Measurements from ENCODE around the gene MASP2.

DNA sequence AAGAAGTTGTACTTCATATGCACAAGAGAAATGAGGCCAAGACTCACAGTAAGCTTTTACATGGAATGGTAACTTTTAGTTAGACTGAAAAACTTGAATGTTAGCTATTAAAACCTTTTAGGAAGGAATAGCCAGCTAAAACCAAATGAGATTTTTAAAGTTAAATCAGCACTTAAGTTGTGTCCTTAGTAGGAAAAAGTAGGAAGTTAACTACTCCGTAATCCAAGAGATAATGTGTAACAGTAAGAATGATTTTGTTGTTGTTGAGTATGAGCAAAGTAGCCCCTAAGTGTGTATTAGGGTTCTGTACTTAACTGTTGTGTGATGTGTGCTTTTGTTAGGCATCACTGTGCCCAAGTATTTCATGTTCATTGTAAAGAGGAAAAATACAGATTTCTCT is 21.4 kb downstream of the MASP2 start:
- no peak for TF ChIP-seq CTCF (IDR thresholded peaks at IDR 0.05; ENCODE audit: insufficient read depth, low read depth, low read length)
- TF ChIP-seq EZH2 (IDR thresholded peaks at IDR 0.05; ENCODE audit: insufficient read depth, low read length), result no peak
